ENCODE measurements around the gene MCOLN1.

GRCh38 chr19:7556696-7557315 lies 34.4 kb downstream of the MCOLN1 start:
- TF ChIP-seq MAX (IDR thresholded peaks at IDR 0.05) (no peak), GABPA (IDR thresholded peaks at IDR 0.05 in 1 of 2, conservative IDR thresholded peaks at IDR 0.05 in 1 of 2) (no peak), CTCF (IDR thresholded peaks at IDR 0.05; ENCODE audit: low read depth, low read length, missing input control) (no peak), YY1 (IDR thresholded peaks at IDR 0.05) (no peak), SP1 (IDR thresholded peaks at IDR 0.05) (no peak), TAF1 (conservative IDR thresholded peaks at IDR 0.05) (no peak), EGR1 (IDR thresholded peaks at IDR 0.05; ENCODE audit: low read depth in 2 of 2) (no peak), REST (IDR thresholded peaks at IDR 0.05) (no peak), HNF4A (conservative IDR thresholded peaks at IDR 0.05) (no peak), JUND (IDR thresholded peaks at IDR 0.05) (no peak), RXRA (IDR thresholded peaks at IDR 0.05) (no peak), ZBTB33 (IDR thresholded peaks at IDR 0.05) (no peak), RAD21 (IDR thresholded peaks at IDR 0.05) (no peak), FOXA1 (IDR thresholded peaks at IDR 0.05) (no peak)

All from liver (tissue), 3 donors.